ENCODE measurements around the gene ABCC11.

DNA sequence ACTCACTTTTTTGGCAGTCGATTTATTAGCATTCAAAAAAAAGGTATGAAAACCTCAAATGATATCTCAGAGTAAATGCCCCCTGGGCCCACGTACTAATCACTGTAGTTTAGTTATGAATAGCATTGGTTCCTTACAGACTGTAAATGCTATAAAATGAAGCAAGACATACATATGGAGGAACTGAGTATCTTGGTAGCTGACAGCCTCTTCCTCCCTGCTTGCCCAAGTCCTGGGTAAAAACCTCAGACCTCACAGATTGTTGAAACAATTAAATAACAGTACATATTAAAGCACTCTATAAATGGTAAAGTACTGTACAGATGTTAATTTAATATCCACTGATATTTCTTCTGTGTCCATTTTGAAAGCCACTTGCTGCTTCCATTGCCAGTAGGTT lies 33.2 kb upstream of the ABCC11 start:
- no peak for TF ChIP-seq POLR2A (IDR thresholded peaks at IDR 0.05; ENCODE audit: low read length)
- TF ChIP-seq RFX5 (IDR thresholded peaks at IDR 0.05): no peak
- no peak for TF ChIP-seq ZNF302 (CRISPR knock-in tag; IDR thresholded peaks at IDR 0.05)
- TF ChIP-seq, protein P1, sequence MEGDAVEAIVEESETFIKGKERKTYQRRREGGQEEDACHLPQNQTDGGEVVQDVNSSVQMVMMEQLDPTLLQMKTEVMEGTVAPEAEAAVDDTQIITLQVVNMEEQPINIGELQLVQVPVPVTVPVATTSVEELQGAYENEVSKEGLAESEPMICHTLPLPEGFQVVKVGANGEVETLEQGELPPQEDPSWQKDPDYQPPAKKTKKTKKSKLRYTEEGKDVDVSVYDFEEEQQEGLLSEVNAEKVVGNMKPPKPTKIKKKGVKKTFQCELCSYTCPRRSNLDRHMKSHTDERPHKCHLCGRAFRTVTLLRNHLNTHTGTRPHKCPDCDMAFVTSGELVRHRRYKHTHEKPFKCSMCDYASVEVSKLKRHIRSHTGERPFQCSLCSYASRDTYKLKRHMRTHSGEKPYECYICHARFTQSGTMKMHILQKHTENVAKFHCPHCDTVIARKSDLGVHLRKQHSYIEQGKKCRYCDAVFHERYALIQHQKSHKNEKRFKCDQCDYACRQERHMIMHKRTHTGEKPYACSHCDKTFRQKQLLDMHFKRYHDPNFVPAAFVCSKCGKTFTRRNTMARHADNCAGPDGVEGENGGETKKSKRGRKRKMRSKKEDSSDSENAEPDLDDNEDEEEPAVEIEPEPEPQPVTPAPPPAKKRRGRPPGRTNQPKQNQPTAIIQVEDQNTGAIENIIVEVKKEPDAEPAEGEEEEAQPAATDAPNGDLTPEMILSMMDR (IDR thresholded peaks at IDR 0.05): no peak
- TF ChIP-seq RAD21 (conservative IDR thresholded peaks at IDR 0.05 in 1 of 2, IDR thresholded peaks at IDR 0.05 in 1 of 2): no peak
